B cell (primary cell): ENCODE measurements around the gene AGXT. TPM values are rescaled to one million over a fixed set of nuclear protein-coding genes. Genes with fewer than 3 reads are reported as not detected.

Experiments
- ATAC-seq: fragments of 200-7000 bp; cut with Tn5 transposase; one replicate; pipeline ENCODE4 v1.10.0; 2021; ENCODE audit warnings: low read depth, mild to moderate bottlenecking, moderate number of reproducible peaks, moderate library complexity
- CTCF ChIA-PET: fragments of 350-600 bp; sonication (Branson Sonifier 250); formaldehyde crosslinking; loops from one replicate; lab custom pipeline; 2021; ENCODE audit warnings: antibody characterized with exemption, inconsistent platforms; lab: Charles Lee
- POLR2A ChIA-PET: fragments of 350-600 bp; sonication (Branson Sonifier 250); formaldehyde crosslinking; loops from one replicate; lab custom pipeline; 2021; ENCODE audit warnings: antibody characterized with exemption; lab: Charles Lee
- DNase-seq: peaks from one replicate; pipeline ENCODE4 v3.0.0; 2013
- H2AFZ ChIP-seq: 2 replicates; pipeline ENCODE4 v1.6.1; 2012; ENCODE audit warnings: mild to moderate bottlenecking, low read depth, low read length; ENCODE audit not compliant: insufficient read depth, poor library complexity, severe bottlenecking
- H3K27ac ChIP-seq, 2 donors: 1 replicate in 1 of 2; 2 replicates in 1 of 2; pipeline ENCODE4 v1.5.1; 2012 to 2013; ENCODE audit warnings: low read length in 2 of 2, mild to moderate bottlenecking in 2 of 2, moderate library complexity in 1 of 2
- H3K27me3 ChIP-seq, 4 experiments: fragments of 200-600 bp in 1 of 4; sonication (generic) in 1 of 4; replicated peaks in 1 of 4; 1 replicate in 2 of 4; 2 replicates in 2 of 4; pipeline versions ENCODE4 v1.6.1 to v1.7.0; 2013 to 2016; ENCODE audit warnings: low read length in 3 of 4, mild to moderate bottlenecking in 2 of 4, mixed read lengths in 1 of 4, moderate library complexity in 1 of 4; ENCODE audit not compliant: insufficient read depth in 4 of 4, control insufficient read depth in 3 of 4; ENCODE audit errors: control extremely low read depth in 1 of 4
- H3K36me3 ChIP-seq, 2 experiments: replicated peaks in 1 of 2; 1 replicate in 1 of 2; 2 replicates in 1 of 2; pipeline versions ENCODE4 v1.6.1 to v1.7.1; 2013; ENCODE audit warnings: low read length in 1 of 2; ENCODE audit not compliant: insufficient read depth in 2 of 2, control insufficient read depth in 1 of 2; ENCODE audit errors: control extremely low read depth in 1 of 2, extremely low read depth in 1 of 2
- H3K4me1 ChIP-seq, 2 donors: fragments of 200-600 bp in 1 of 2; sonication (generic) in 1 of 2; 1 replicate in 1 of 2; 2 replicates in 1 of 2; pipeline versions ENCODE4 v1.5.1 to v1.6.1; 2013 to 2017; ENCODE audit warnings: low read length in 2 of 2; ENCODE audit not compliant: control insufficient read depth in 2 of 2, insufficient read depth in 2 of 2
- H3K4me2 ChIP-seq: replicated peaks from 2 replicates; pipeline ENCODE3; 2012; ENCODE audit warnings: mild to moderate bottlenecking, low read depth, low read length; ENCODE audit not compliant: poor library complexity, severe bottlenecking
- H3K4me3 ChIP-seq, 5 experiments: fragments of 200-600 bp in 1 of 5; sonication (generic) in 1 of 5; 1 replicate in 3 of 5; 2 replicates in 2 of 5; pipeline versions ENCODE4 v1.5.1 to v1.7.0; 2011 to 2016; ENCODE audit warnings: low read length in 4 of 5, mild to moderate bottlenecking in 4 of 5, low read depth in 2 of 5, control low read depth in 1 of 5, moderate library complexity in 1 of 5; ENCODE audit not compliant: insufficient read depth in 1 of 5; ENCODE audit errors: control extremely low read depth in 1 of 5, extremely low read depth in 1 of 5
- H3K79me2 ChIP-seq: fragments of 200-600 bp; sonication (generic); one replicate; pipeline ENCODE4 v1.6.0; 2016; ENCODE audit warnings: low read length; ENCODE audit not compliant: control insufficient read depth, insufficient read depth
- H3K9ac ChIP-seq: fragments of 200-600 bp; sonication (generic); 2 replicates; pipeline ENCODE4 v1.6.1; 2017; ENCODE audit warnings: mild to moderate bottlenecking, low read length, moderate library complexity
- H3K9me3 ChIP-seq, 3 donors: one replicate each; pipeline versions ENCODE4 v1.6.1 to v1.7.1; 2013; ENCODE audit warnings: low read length in 2 of 3; ENCODE audit not compliant: control insufficient read depth in 2 of 3, insufficient read depth in 1 of 3; ENCODE audit errors: control extremely low read depth in 1 of 3
- H4K20me1 ChIP-seq: 2 replicates; pipeline ENCODE4 v1.6.0; 2012; ENCODE audit warnings: mild to moderate bottlenecking, low read length; ENCODE audit not compliant: insufficient read depth, control insufficient read depth, poor library complexity, severe bottlenecking
- H3K27ac Mint-ChIP-seq: one replicate; pipeline ENCODE4 v1.8.0; 2021; ENCODE audit warnings: mixed read lengths
- H3K27me3 Mint-ChIP-seq: one replicate; pipeline ENCODE4 v1.8.0; 2021; ENCODE audit warnings: mixed read lengths
- H3K4me1 Mint-ChIP-seq: one replicate; pipeline ENCODE4 v1.8.0; 2021; ENCODE audit warnings: mixed read lengths
- H3K4me3 Mint-ChIP-seq: one replicate; pipeline ENCODE4 v1.8.0; 2021; ENCODE audit warnings: mixed read lengths
- H3K9me3 Mint-ChIP-seq: one replicate; pipeline ENCODE4 v1.8.0; 2022; ENCODE audit warnings: mixed read lengths; ENCODE audit not compliant: insufficient read depth
- CTCF ChIP-seq: fragments of 200-600 bp; IDR thresholded peaks from one replicate; pipeline ENCODE4 v1.8.0; 2022; ENCODE audit warnings: antibody characterized with exemption, mild to moderate bottlenecking
- EZH2 ChIP-seq: IDR thresholded peaks from 2 replicates; pipeline ENCODE4 v1.6.1; 2012; ENCODE audit warnings: borderline replicate concordance, low read depth, mild to moderate bottlenecking, moderate library complexity, low read length; ENCODE audit not compliant: insufficient read depth, poor library complexity, severe bottlenecking
- WGBS: methylation state at CpG from one replicate; pipeline ENCODE4 v1.1.5; 2013; ENCODE audit warnings: missing lambda C conversion rate; ENCODE audit not compliant: insufficient coverage; 5-methylcytosine and 5-hydroxymethylcytosine counted together
- intact Hi-C: fragments of 100-400 bp; cut with micrococcal nuclease; formaldehyde crosslinking; loops from one replicate; pipeline ENCODE4 v1.10.0; 2022
- polyA plus RNA-seq: library from polyadenylated mRNA; depleted of rRNA; stranded (reverse); fragments of >200 nt; gene quantifications from 2 replicates; pipeline ENCODE4 v1.2.3, GENCODE V29; 2012
- total RNA-seq, 2 donors: library from RNA; stranded (reverse); fragments of 120-200 nt in 1 of 2; gene quantifications; 1 replicate in 1 of 2; 2 replicates in 1 of 2; pipeline versions ENCODE4 v1.2.3 to v1.2.4, GENCODE V29; 2013 to 2022

The AGXT gene
- total and polyA plus RNA-seq, 2 donors (not counting 1 experiment from before 2014, with no cell fraction given): not detected

GRCh38 chr2:240857039-240858008 is 11.3 kb upstream of the AGXT start:
- peaks cover 0 to 36% (median 8%) of the 10 kb centered on the region in 3 donors for H3K9me3 ChIP-seq
- POLR2A ChIA-PET: no interaction called here

GRCh38 chr2:240858321-240858720 is 10.3 kb upstream of the AGXT start:
- Histone ChIP-seq H3K9me3 (peaks cover 0 to 33% (median 8%) of the 10 kb centered on the region in 3 donors), H3K4me3 (no peak overlapping the region), H2AFZ (no peak overlapping the region), H3K27me3 (no peaks in the 10 kb centered on the region), H3K4me1 (no peaks in the 10 kb centered on the region), H4K20me1 (no peaks in the 10 kb centered on the region), H3K4me2 (no peak overlapping the region), H3K9ac (no peak overlapping the region), H3K36me3 (no peaks in the 10 kb centered on the region), H3K79me2 (no peaks in the 10 kb centered on the region), H3K27ac (no peak overlapping the region)
- ChIA-PET POLR2A (no interaction called here), CTCF (interaction anchor here (0.8 kb wide), 1 partner anchor 56 kb away, joined by 3 read pairs; no protein-coding TSS in a partner anchor)
- Mint-ChIP-seq H3K27ac (no peak overlapping the region), H3K4me3 (no peak overlapping the region), H3K9me3 (peaks cover 5% of the 10 kb centered on the region), H3K27me3 (peaks cover 8% of the 10 kb centered on the region), H3K4me1 (no peaks in the 10 kb centered on the region)
- ATAC-seq: no peak
- TF ChIP-seq EZH2 (no peak), CTCF (no peak)
- WGBS: 98% methylated on average over 11 of the region's 13 CpGs
- no peak for DNase-seq
- intact Hi-C loops: no loop called here

More at GRCh38 chr2:240857039-240858008, 11.3 kb upstream of the AGXT start:
- Histone ChIP-seq H2AFZ (no peak overlapping the region), H4K20me1 (no peaks in the 10 kb centered on the region), H3K4me2 (no peak overlapping the region), H3K36me3 (no peaks in the 10 kb centered on the region), H3K79me2 (no peaks in the 10 kb centered on the region), H3K4me1 (no peaks in the 10 kb centered on the region), H3K27me3 (no peaks in the 10 kb centered on the region), H3K4me3 (no peak overlapping the region), H3K9ac (no peak overlapping the region), H3K27ac (no peak overlapping the region)
- WGBS: 88% methylated on average over 16 of the region's 21 CpGs
- Mint-ChIP-seq H3K27me3 (peaks cover 8% of the 10 kb centered on the region), H3K27ac (no peak overlapping the region), H3K4me3 (no peak overlapping the region), H3K4me1 (no peaks in the 10 kb centered on the region), H3K9me3 (peaks cover 5% of the 10 kb centered on the region)
- ATAC-seq (no peak), DNase-seq (no peak)
- CTCF ChIA-PET: interaction anchor here (0.8 kb wide), 1 partner anchor 57 kb away, joined by 3 read pairs; no protein-coding TSS in a partner anchor
- intact Hi-C loops: no loop called here
- TF ChIP-seq EZH2: no peak
